ENCODE data around the gene GOLGB1.

Gene GOLGB1

DNA sequence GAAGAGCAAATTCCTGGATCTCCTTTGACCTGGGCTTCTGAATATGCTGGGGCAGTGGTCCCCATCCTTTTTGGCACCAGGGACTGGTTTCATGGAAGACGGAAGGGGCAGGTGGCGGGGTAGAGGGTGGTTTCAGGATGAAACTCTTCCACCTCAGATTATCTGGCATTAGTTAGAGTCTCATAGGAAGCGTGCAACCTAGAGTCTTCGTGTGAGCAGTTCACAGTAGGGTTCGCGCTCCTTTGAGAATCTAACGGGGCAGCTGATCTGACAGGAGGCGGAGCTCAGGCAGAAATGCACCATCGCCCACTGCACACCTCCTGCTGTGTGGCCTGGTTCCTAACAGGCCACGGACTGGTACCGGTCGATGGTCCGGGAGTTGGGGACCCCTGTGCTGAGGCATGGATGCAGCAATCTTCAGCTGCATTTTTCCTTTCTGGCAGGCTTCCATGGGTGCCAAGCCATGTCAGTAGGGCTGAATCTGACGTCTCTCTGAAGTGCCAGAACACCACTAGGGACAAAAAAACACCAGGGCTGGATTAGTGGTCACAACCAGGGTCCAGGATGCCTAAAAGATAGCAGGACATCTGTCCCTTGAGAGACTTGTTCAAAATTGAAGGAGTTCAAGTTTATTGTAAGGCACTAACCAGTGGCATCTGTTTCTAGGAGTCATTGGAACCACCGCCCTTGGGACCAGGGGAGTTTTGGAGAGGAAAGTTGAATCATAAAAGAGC is 8.4 kb upstream of the GOLGB1 start:
- no peak for DNase-seq (ENCODE audit: low read depth, low spot score)
- TF ChIP-seq, protein P1, sequence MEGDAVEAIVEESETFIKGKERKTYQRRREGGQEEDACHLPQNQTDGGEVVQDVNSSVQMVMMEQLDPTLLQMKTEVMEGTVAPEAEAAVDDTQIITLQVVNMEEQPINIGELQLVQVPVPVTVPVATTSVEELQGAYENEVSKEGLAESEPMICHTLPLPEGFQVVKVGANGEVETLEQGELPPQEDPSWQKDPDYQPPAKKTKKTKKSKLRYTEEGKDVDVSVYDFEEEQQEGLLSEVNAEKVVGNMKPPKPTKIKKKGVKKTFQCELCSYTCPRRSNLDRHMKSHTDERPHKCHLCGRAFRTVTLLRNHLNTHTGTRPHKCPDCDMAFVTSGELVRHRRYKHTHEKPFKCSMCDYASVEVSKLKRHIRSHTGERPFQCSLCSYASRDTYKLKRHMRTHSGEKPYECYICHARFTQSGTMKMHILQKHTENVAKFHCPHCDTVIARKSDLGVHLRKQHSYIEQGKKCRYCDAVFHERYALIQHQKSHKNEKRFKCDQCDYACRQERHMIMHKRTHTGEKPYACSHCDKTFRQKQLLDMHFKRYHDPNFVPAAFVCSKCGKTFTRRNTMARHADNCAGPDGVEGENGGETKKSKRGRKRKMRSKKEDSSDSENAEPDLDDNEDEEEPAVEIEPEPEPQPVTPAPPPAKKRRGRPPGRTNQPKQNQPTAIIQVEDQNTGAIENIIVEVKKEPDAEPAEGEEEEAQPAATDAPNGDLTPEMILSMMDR (IDR thresholded peaks at IDR 0.05; ENCODE audit: insufficient read depth, low read length, missing control alignments), result no peak
- no peak overlapping the region for H3K4me3 ChIP-seq (ENCODE audit: low read depth, low read length)
- ChIA-PET POLR2A (no interaction called here), CTCF (no interaction called here)

DNA sequence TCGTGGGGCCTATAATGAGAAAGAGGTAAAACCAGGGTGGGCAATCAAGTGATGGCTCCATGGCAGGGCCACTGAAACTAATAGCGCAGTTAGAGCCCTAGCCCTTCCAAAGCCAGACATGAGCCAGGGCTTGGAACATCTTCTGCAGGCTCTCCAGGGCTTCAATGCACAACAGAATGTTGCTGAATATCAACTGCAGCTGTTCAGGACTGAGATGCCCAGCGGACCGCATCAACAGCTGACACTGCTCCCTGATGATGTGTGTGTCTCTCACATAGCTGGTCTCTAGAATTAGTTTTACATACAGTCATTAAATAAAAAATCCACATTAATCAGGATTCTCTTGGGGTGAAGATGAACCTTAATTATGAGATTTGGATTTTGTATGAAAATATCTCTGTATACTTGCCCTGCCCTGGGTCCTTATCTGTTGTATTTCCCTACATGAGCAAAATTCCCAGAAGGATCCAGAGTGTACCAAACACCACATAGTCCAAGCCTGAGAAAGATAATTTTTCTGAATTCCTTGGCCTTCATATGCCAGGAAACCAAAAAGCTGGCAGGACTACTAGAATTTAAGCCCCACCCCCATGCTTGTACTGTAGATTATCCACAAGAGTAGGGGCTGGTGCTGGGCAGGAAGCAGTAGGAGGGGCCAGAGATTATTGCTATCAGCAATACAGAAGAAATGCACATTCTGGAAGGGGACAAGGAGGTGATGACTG is 7.7 kb upstream of the GOLGB1 start:
- no peak overlapping the region for H3K4me3 ChIP-seq (ENCODE audit: low read depth, low read length)
- CTCF ChIA-PET, result no interaction called here
- POLR2A ChIA-PET, result no interaction called here
- DNase-seq (ENCODE audit: low read depth, low spot score), result no peak
- TF ChIP-seq, protein P1 (IDR thresholded peaks at IDR 0.05; ENCODE audit: insufficient read depth, low read length, missing control alignments), result no peak

DNA sequence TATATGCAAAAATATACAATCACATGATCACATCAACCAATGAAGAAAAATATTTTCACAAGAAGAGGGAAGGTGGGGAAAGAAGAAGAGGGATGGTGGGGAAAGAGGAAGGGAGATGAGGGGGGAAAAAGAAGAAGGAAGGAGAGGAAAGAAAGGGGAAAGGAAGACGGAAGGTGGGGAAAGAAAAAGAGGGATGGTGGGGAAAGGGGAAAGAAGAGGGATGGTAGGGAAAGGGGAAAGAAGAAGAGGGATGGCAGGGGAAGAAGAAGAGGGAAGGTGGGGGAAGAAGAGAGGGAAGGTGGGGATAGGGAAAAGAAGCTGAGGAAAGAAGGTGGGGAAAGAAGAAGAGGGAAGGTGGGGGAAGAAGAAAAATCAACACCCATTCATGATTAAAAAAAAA is 3.2 kb upstream of the GOLGB1 start:
- DNase-seq (ENCODE audit: low read depth, low spot score), result no peak
- POLR2A ChIA-PET, result no interaction called here
- CTCF ChIA-PET, result no interaction called here
- no peak overlapping the region for H3K4me3 ChIP-seq (ENCODE audit: low read depth, low read length)
- TF ChIP-seq, protein P1 (IDR thresholded peaks at IDR 0.05; ENCODE audit: insufficient read depth, low read length, missing control alignments), result no peak

DNA sequence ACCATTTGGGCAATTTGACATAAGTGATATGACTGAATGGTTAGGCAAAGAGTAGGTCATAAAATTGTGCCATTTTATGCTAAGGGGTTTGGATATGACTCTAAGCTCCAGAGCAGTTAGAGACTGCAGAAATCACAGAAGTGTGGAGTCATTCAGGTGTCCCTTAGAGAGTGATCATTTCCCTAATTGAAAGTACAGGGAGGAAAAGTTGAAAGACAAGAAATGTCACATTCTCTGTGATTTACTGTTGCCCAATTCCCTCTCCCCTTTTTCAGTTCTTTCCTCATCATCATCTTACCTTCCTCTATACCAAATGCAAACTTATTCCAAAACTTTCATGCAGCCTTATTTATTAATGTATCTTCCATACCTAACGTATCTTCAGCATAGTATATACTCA is 2.7 kb upstream of the GOLGB1 start:
- no peak for DNase-seq (ENCODE audit: low read depth, low spot score)
- ChIA-PET POLR2A (no interaction called here), CTCF (no interaction called here)
- TF ChIP-seq, protein P1 (IDR thresholded peaks at IDR 0.05; ENCODE audit: insufficient read depth, low read length, missing control alignments), result no peak
- no peak overlapping the region for H3K4me3 ChIP-seq (ENCODE audit: low read depth, low read length)

DNA sequence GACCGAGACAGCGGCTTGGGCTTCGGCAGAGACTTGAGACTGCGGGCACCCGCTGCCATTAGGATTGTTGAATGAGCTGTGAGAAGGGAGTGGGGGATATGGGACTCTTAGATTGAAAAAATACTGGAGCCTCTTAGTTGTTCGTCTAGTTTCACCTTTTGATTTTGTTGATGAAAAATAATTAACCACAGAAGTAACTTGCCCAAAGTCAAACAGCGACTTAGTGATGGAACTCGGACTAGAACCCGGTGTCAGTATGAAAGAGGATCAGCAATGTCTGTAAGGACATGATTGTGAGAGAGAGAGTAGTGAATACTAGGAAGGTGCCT is 510 bp upstream of the GOLGB1 start:
- H3K4me3 ChIP-seq (ENCODE audit: low read depth, low read length), result peak overlapping the region; percentile 91
- TF ChIP-seq, protein P1 (IDR thresholded peaks at IDR 0.05; ENCODE audit: insufficient read depth, low read length, missing control alignments), result no peak
- DNase-seq (ENCODE audit: low read depth, low spot score), result no peak
- ChIA-PET POLR2A (no interaction called here), CTCF (interaction anchor here (1.2 kb wide), 1 partner anchor 12 kb away, joined by 3 read pairs; no protein-coding TSS in a partner anchor)

DNA sequence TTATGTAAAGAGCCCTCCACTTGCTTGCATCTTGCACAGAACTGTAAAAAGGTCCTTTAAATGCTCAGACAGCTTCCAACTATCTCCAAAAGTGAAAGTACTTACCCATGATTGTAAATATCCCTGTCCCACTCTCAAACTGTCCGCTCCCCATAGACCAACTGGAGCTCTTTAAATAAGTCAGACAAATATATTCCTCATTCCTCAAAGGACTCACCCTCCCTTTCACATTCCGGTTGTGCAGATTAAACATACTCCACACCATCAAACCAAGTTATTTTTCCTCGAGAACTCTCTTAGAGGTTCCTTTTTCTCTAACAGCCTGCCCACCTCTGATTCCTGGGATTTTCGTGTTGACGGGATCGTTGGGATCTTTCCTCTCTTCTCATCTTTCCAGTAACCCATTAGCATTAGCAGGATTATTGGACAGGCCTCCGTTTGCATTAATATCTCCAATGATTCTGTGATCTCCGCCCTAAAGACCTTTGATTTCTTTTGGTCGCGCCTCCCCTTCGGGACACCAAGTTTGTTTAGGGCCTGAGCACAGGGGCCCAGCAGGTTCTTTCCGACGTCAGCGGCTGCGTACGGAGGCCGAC is 763 bp downstream of the GOLGB1 start:
- DNase-seq (ENCODE audit: low read depth, low spot score), result no peak
- ChIA-PET CTCF (interaction anchor here (0.8 kb wide), 1 partner anchor 13 kb away, joined by 3 read pairs; no protein-coding TSS in a partner anchor), POLR2A (no interaction called here)
- peak overlapping the region; percentile 91 for H3K4me3 ChIP-seq (ENCODE audit: low read depth, low read length)
- TF ChIP-seq, protein P1 (IDR thresholded peaks at IDR 0.05; ENCODE audit: insufficient read depth, low read length, missing control alignments), result no peak

Measured in AG04449 (cell line).